Trophoblast cell (in vitro differentiated cells and primary cell): Measurements from ENCODE around the gene ADAMTSL3.

Source experiments
- DNase-seq, 2 donors: peaks; one replicate each; pipeline ENCODE4 v3.0.0-alpha.2; 2016
- H2AFZ ChIP-seq: 2 replicates; pipeline ENCODE4 v1.6.1; 2013; ENCODE audit warnings: low read length, moderate library complexity, mild to moderate bottlenecking; ENCODE audit not compliant: insufficient read depth, poor library complexity
- H2AK5ac ChIP-seq: 2 replicates; pipeline ENCODE4 v1.6.1; 2013; ENCODE audit warnings: mild to moderate bottlenecking, low read length
- H2BK120ac ChIP-seq: 2 replicates; pipeline ENCODE4 v1.6.1; 2013; ENCODE audit warnings: low read length, mild to moderate bottlenecking, moderate library complexity; ENCODE audit not compliant: insufficient read depth, poor library complexity
- H2BK12ac ChIP-seq: 2 replicates; pipeline ENCODE4 v1.6.1; 2013; ENCODE audit warnings: mild to moderate bottlenecking, low read length, moderate library complexity
- H2BK5ac ChIP-seq: 2 replicates; pipeline ENCODE4 v1.6.1; 2013; ENCODE audit warnings: low read length, low read depth, moderate library complexity, mild to moderate bottlenecking; ENCODE audit not compliant: poor library complexity
- H3K14ac ChIP-seq: 2 replicates; pipeline ENCODE4 v1.6.1; 2013; ENCODE audit warnings: mild to moderate bottlenecking, low read length
- H3K18ac ChIP-seq: 2 replicates; pipeline ENCODE4 v1.6.1; 2013; ENCODE audit warnings: mild to moderate bottlenecking, low read length
- H3K23ac ChIP-seq: 2 replicates; pipeline ENCODE4 v1.6.1; 2013; ENCODE audit warnings: low read length
- H3K27ac ChIP-seq: 2 replicates; pipeline ENCODE4 v1.5.1; 2013; ENCODE audit warnings: low read depth, mild to moderate bottlenecking, inconsistent platforms, low read length, moderate library complexity
- H3K27me3 ChIP-seq: 2 replicates; pipeline ENCODE4 v1.6.1; 2013; ENCODE audit warnings: inconsistent platforms, mild to moderate bottlenecking, low read length, moderate library complexity; ENCODE audit not compliant: insufficient read depth
- H3K36me3 ChIP-seq, 2 experiments: 1 replicate in 1 of 2; 2 replicates in 1 of 2; pipeline ENCODE4 v1.6.1; 2013; ENCODE audit warnings: low read length in 2 of 2, mild to moderate bottlenecking in 2 of 2, moderate library complexity in 1 of 2; ENCODE audit not compliant: insufficient read depth in 2 of 2, control insufficient read depth in 1 of 2
- H3K4ac ChIP-seq: 2 replicates; pipeline ENCODE4 v1.6.1; 2013; ENCODE audit warnings: low read depth, mild to moderate bottlenecking, low read length, moderate library complexity
- H3K4me1 ChIP-seq, 2 experiments: 1 replicate in 1 of 2; 2 replicates in 1 of 2; pipeline ENCODE4 v1.6.1; 2013; ENCODE audit warnings: low read length in 2 of 2, mild to moderate bottlenecking in 2 of 2, moderate library complexity in 1 of 2; ENCODE audit not compliant: insufficient read depth in 2 of 2, control insufficient read depth in 1 of 2
- H3K4me2 ChIP-seq: 2 replicates; pipeline ENCODE4 v1.6.1; 2013; ENCODE audit warnings: inconsistent platforms, mild to moderate bottlenecking, low read length, moderate library complexity
- H3K4me3 ChIP-seq: 2 replicates; pipeline ENCODE4 v1.5.1; 2013; ENCODE audit warnings: mild to moderate bottlenecking, low read depth, low read length, inconsistent platforms
- H3K79me1 ChIP-seq: one replicate; pipeline ENCODE4 v1.6.1; 2013; ENCODE audit warnings: low read length
- H3K79me2 ChIP-seq: 2 replicates; pipeline ENCODE4 v1.6.1; 2013; ENCODE audit warnings: low read length, mild to moderate bottlenecking; ENCODE audit not compliant: control insufficient read depth, insufficient read depth, poor library complexity
- H3K9ac ChIP-seq: 2 replicates; pipeline ENCODE4 v1.6.1; 2013; ENCODE audit warnings: mild to moderate bottlenecking, low read length
- H3K9me3 ChIP-seq: 2 replicates; pipeline ENCODE4 v1.6.1; 2013; ENCODE audit warnings: low read depth, mild to moderate bottlenecking, control low read depth, inconsistent platforms, low read length; ENCODE audit not compliant: insufficient read depth
- H4K12ac ChIP-seq: 2 replicates; pipeline ENCODE4 v1.6.1; 2013; ENCODE audit warnings: low read depth, mild to moderate bottlenecking, low read length, moderate library complexity
- H4K8ac ChIP-seq: 2 replicates; pipeline ENCODE4 v1.6.1; 2013; ENCODE audit warnings: low read depth, mild to moderate bottlenecking, low read length, moderate library complexity
- H4K91ac ChIP-seq: one replicate; pipeline ENCODE4 v1.6.1; 2013; ENCODE audit warnings: low read depth, mild to moderate bottlenecking, low read length, moderate library complexity
- WGBS: extraction: QIAGEN DNeasy Blood & Tissue Kit; methylation state at CpG from one replicate; pipeline ENCODE4 v1.1.7; 2013; ENCODE audit warnings: missing lambda C conversion rate; ENCODE audit not compliant: insufficient read length, insufficient coverage; ENCODE audit errors: extremely low coverage; 5-methylcytosine and 5-hydroxymethylcytosine counted together

Gene ADAMTSL3

GRCh38 chr15:83871808-83872559 lies 218.1 kb downstream of the ADAMTSL3 start:
- no peak overlapping the region for H4K8ac ChIP-seq
- no peak overlapping the region for H2AK5ac ChIP-seq
- no peak overlapping the region for H2BK5ac ChIP-seq
- H2BK120ac ChIP-seq = no peak overlapping the region
- H3K79me2 ChIP-seq = no peaks in the 10 kb centered on the region
- no peak overlapping the region for H3K14ac ChIP-seq
- H3K18ac ChIP-seq = no peak overlapping the region
- DNase-seq = peak; percentile 2 to 38
- H3K4me3 ChIP-seq = no peak overlapping the region
- H3K27me3 ChIP-seq = no peaks in the 10 kb centered on the region
- no peaks in the 10 kb centered on the region for H3K36me3 ChIP-seq
- H3K79me1 ChIP-seq = no peaks in the 10 kb centered on the region
- H3K9ac ChIP-seq = no peak overlapping the region
- no peak overlapping the region for H3K27ac ChIP-seq
- H3K23ac ChIP-seq = no peak overlapping the region
- H3K4me1 ChIP-seq = no peaks in the 10 kb centered on the region
- H2AFZ ChIP-seq = no peak overlapping the region
- H3K4ac ChIP-seq = no peak overlapping the region
- no CpG with 5 or more reads among the region's 7 CpGs for WGBS
- H4K91ac ChIP-seq = no peak overlapping the region
- no peak overlapping the region for H4K12ac ChIP-seq
- H3K9me3 ChIP-seq = no peaks in the 10 kb centered on the region
- H2BK12ac ChIP-seq = no peak overlapping the region
- no peak overlapping the region for H3K4me2 ChIP-seq

DNA sequence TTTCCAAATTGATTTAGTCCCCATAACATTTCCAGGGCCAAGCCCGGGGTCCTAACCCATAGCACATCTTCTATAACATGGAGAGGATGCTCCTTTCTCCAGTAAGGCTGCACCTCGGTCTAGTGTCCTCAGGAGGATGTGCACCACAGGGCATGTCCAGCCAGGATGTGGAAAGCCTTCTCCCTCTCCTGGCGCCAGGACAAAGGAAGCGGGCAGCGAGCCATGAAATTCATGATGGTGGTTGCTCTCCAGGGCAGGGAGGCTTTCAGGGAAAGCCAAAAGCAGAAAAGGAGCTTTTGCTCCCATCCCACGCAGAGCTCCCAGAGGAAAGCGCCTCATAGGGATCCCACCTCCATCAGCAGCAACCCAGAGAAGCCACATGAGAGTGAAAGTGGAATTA lies 220.0 kb downstream of the ADAMTSL3 start:
- Histone ChIP-seq H4K91ac (no peak overlapping the region), H3K36me3 (no peaks in the 10 kb centered on the region), H4K8ac (no peak overlapping the region), H3K9ac (no peak overlapping the region), H2BK5ac (no peak overlapping the region), H2AFZ (no peak overlapping the region), H2BK120ac (no peak overlapping the region), H3K4me1 (no peaks in the 10 kb centered on the region), H3K79me2 (no peaks in the 10 kb centered on the region), H4K12ac (no peak overlapping the region), H3K27me3 (no peaks in the 10 kb centered on the region), H3K18ac (no peak overlapping the region), H3K9me3 (no peaks in the 10 kb centered on the region), H3K27ac (no peak overlapping the region), H2AK5ac (no peak overlapping the region), H3K79me1 (no peaks in the 10 kb centered on the region), H3K14ac (no peak overlapping the region), H3K4me2 (no peak overlapping the region), H3K4ac (no peak overlapping the region), H3K23ac (no peak overlapping the region), H3K4me3 (no peak overlapping the region), H2BK12ac (no peak overlapping the region)
- no peak for DNase-seq
- WGBS = no CpG with 5 or more reads among the region's 7 CpGs

GRCh38 chr15:83880529-83880928 lies 226.6 kb downstream of the ADAMTSL3 start:
- H3K23ac ChIP-seq = no peak overlapping the region
- H3K4me3 ChIP-seq = no peak overlapping the region
- H3K36me3 ChIP-seq = no peaks in the 10 kb centered on the region
- H2AFZ ChIP-seq = no peak overlapping the region
- H3K27ac ChIP-seq = no peak overlapping the region
- H3K4me2 ChIP-seq = no peak overlapping the region
- H3K79me2 ChIP-seq = no peaks in the 10 kb centered on the region
- no peak overlapping the region for H4K8ac ChIP-seq
- no peaks in the 10 kb centered on the region for H3K4me1 ChIP-seq
- no peaks in the 10 kb centered on the region for H3K79me1 ChIP-seq
- H4K91ac ChIP-seq = no peak overlapping the region
- H3K27me3 ChIP-seq = no peaks in the 10 kb centered on the region
- H3K9me3 ChIP-seq = no peaks in the 10 kb centered on the region
- WGBS = no CpG with 5 or more reads among the region's 2 CpGs
- no peak overlapping the region for H3K4ac ChIP-seq
- no peak for DNase-seq
- no peak overlapping the region for H3K14ac ChIP-seq
- no peak overlapping the region for H2BK120ac ChIP-seq
- H2BK12ac ChIP-seq = no peak overlapping the region
- H4K12ac ChIP-seq = no peak overlapping the region
- H3K18ac ChIP-seq = no peak overlapping the region
- no peak overlapping the region for H2BK5ac ChIP-seq
- no peak overlapping the region for H2AK5ac ChIP-seq
- no peak overlapping the region for H3K9ac ChIP-seq

DNA sequence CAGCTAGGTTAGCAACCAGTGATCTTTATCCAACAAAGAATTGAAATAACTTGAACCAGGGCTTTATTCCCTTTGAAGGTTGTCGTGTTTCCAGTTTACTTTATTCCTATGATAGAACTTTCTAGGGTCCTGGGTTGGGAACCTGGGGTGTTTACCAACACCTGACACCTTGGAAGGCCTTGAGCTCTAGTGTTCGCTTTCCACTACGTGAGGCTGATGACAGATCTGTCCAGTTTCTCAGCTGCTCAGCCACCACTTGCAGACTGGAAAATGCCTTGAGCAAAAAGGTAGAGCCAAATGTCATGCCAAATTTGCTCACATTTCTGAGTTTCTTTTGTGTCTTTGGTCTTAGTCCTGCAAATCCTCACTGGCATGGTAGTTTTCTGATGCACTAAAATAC lies 227.2 kb downstream of the ADAMTSL3 start:
- Histone ChIP-seq H4K8ac (no peak overlapping the region), H3K79me2 (no peaks in the 10 kb centered on the region), H3K14ac (no peak overlapping the region), H4K12ac (no peak overlapping the region), H3K18ac (no peak overlapping the region), H2BK12ac (no peak overlapping the region), H3K9me3 (no peaks in the 10 kb centered on the region), H3K4me2 (no peak overlapping the region), H3K4me3 (no peak overlapping the region), H2BK5ac (no peak overlapping the region), H3K4ac (no peak overlapping the region), H2AK5ac (no peak overlapping the region), H3K4me1 (no peaks in the 10 kb centered on the region), H3K27me3 (no peaks in the 10 kb centered on the region), H3K79me1 (no peaks in the 10 kb centered on the region), H3K9ac (no peak overlapping the region), H3K27ac (no peak overlapping the region), H3K36me3 (no peaks in the 10 kb centered on the region), H2AFZ (no peak overlapping the region), H2BK120ac (no peak overlapping the region), H3K23ac (no peak overlapping the region), H4K91ac (no peak overlapping the region)
- no CpG with 5 or more reads among the region's 3 CpGs for WGBS
- DNase-seq = no peak
